SHP77 treated with DMSO at 0.1 percent for 48 hours (cell line): ENCODE data around the gene DENND6B.

ENCODE experiments used
- DNase-seq: peaks from one replicate; lab custom pipeline; 2025; lab: John Stamatoyannopoulos, UW

The DENND6B gene

GRCh38 chr22:50316114-50317065 lies 10.4 kb downstream of the DENND6B start:
- DNase-seq: no peak

GRCh38 chr22:50315289-50316113 lies 11.3 kb downstream of the DENND6B start:
- DNase-seq: no peak

DNA sequence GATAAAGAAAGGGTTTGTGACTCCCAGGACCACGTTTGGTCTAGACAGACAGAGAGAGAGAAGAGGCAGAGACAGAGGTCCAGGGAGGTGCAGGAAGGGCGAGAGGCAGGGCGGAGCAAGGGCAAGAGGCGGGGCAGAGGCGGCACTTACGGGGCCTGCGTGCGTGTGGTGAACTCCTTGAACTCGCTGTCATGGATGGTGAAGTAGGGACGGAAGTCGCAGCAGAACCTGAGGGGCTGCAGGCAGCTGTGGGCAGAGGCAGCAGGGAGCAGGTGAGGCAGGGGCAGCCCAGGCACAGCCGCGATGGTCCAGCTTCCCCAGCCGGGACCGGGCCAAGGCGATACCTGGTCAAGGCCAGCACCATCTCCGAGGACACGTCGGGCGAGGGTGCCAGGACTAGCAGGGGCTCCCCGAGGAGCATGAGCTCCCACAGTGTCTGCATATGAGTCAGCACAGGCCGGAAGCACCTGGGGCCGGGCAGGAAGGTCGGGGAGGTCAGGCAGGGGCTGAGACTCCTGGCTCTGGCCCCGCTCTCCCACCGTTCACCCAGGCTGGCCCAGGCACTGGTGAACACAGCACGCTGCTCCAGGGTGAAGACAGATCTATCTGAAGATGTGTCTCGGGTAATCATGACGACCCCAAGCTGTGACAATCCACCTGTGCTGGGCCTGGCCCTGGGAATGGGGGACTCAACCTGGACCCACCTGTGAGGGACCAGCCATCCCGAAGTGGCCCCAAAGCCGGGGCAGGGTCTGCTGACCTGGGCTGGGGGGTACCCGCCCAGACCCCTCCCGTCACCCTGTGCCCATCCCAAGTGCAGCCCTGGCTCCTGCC lies 12.1 kb downstream of the DENND6B start:
- no peak for DNase-seq

DNA sequence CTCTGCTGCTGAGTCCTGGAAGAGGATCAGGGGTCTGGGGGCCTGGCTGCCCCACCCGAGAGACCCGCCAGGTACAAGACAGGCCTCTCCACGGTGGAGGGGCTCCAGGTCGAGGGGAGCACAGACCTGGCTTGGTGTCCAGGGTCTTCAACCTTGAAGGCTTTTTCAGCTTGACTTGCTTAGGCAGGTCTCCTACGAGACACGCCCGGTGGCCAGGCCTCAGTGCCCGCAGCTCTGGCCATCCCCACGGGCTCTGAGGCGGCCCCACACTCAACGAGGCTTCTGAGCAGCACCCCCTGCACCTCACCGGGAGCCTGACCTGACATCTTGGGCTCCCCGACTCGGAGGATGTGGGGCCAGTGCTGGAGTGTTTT lies 12.7 kb downstream of the DENND6B start:
- no peak for DNase-seq

GRCh38 chr22:50313600-50313999 lies 13.2 kb downstream of the DENND6B start:
- no peak for DNase-seq

- DNase-seq: no peak
Measured at GRCh38 chr22:50313021-50313420, 13.8 kb downstream of the DENND6B start.

GRCh38 chr22:50312371-50312770 lies 14.4 kb downstream of the DENND6B start:
- DNase-seq: no peak

DNA sequence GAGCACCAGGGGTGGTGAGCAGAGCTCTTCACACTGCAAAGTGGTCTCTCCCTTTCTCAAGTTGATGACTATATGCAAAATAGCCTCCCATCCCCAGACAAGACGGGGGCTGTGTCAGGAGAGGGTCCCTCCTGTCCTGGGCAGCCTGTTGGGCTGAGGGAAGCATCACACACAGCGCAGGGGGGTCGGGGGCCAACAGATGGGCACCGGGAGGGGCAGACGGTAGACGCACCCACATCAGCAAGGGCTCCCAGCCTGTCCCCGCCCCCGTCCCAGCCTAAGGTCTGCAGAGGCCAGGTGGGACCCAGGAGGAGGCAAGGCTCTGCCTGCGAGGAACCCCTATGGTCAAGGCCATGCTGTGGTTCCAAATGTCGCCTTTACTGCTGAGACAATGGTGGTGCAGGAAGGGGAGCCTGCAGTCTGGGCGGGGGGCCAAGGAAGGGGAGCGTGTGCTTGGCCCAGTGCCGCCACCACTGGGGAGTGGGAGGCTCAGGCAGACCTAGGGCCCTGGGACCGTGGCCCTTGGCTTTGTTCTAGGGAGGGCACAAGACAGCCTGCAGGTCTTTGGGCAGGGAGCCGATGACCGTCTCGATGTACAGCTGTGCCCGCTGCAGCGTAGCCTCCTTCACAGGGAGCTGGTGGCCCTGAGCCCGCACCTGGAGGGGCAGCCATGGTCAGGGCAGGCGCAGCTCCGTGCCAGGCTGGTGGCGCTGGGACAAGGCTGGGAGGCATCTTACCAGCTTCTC lies 15.0 kb downstream of the DENND6B start:
- no peak for DNase-seq

GRCh38 chr22:50310949-50311444 lies 15.8 kb downstream of the DENND6B start:
- no peak for DNase-seq

- peak; percentile 48 for DNase-seq
Measured at GRCh38 chr22:50310031-50310722, 16.6 kb downstream of the DENND6B start.

DNA sequence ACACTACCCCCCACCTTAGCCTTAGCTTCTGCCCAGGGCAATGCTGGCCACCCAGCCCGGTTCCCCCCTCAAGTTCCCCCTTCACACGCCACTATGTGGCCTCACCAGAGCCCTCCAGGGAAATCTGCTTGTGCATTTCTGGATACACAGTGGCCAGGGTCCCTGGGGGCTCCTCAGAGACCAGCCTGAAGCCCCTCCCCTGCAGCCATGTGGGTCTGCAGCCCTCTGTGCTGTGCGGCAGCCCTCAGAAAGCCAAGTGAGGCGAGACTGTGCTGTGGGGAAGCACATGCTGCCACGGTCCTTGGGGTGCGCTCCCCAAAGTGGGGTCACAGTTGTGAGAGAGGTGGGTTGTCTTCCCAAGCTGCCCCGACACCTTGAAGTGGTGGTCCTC lies 17.2 kb downstream of the DENND6B start:
- no peak for DNase-seq

DNA sequence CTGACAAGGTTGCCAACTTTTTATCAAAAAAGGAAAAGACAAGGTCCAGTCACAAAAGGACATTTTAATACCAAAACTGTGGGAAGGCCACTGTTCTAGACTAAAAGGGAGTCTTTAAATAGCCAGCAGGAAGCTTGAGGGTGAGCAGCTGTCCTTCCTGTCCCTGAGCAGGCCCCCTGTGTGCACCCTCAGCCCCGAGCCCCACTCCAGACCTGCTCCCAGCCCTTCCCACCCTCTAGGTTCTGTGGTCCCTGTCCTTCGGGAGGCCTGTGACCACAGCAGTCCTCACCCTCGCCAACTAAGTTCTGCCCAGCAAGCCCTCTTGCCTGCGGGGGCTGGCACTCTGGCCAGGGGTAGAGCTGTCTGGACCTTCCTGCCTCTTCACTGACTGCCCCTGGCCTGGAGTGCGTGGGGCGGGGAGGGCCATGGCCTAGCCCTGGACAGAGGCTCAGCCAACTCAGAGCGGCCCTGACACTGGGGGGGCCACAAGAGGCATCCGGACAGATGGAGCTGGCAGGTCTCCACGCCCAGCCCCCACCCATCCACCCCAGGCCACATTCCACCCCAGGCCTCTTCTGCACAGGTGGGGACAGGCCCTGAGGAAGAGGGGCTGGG lies 17.7 kb downstream of the DENND6B start:
- DNase-seq: no peak

GRCh38 chr22:50308597-50308935 lies 18.2 kb downstream of the DENND6B start:
- DNase-seq: no peak

DNA sequence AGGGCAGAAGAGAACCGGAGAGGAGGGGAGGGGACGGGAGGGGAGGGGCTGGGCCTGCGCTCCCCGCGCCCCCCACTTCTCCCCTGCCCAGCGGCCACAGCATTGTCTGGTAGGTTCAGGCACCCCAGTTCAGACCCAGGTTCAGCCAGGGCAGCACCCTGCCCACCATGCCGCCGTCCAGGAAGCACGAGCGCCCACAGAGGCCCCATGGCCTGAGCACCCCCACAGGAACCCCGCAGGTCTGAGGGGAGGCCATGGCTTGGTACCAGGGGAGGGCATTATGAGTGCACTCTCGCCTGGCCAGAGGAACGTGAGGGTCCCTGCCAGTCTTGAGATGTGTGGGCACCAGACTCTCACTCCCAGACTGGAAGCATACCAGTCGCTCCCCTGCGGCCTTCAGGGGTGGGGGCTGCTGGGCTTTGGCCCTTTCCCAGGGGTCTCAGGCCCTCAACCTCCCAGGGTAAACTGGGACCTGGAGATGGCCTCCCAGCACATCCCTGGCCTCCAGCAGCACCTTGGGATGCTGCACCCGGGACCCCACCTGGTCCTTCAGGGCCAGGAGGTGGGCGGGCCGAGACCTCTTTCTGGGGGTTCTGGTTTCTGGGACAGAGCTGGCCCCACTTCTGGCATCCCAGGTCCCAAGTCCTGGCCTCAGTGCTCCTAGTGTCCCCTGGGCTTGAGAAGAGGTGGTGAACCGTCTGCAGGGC lies 18.8 kb downstream of the DENND6B start:
- no peak for DNase-seq

- peak; percentile 59 for DNase-seq
Measured at GRCh38 chr22:50306753-50307749, 19.8 kb downstream of the DENND6B start, which contains the start of gene PLXNB2. PLXNB2 (minus strand) TSS chr22:50307646; CDS start chr22:50290584, 17,062 bp downstream.

GRCh38 chr22:50305923-50306566 lies 20.8 kb downstream of the DENND6B start:
- DNase-seq: peak; percentile 71

DNA sequence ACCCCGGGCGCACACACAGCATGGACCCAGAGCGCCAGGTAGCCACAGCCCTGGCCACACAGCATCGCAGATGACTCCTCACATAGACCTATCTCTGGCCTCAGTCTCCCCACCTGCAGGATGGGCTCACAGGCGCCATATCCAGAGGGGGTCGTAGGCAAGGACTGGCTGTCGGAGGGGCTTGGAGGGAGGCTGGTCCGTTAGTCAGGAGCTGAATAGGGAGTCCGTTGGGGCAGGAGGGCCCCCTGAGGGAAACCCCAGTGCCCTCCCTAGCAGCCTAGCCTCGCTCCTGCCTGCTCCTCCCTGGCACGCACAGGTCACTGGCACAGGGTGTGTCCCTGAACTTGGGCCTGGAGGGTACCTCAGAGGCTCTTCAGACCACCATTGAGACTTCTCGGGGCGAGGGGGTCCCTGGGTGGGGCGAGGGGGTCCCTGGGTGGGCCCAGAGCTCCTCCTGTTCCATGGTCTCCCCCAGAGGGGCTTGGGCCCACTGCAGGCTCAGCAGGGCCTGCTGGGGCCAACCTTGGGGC lies 21.4 kb downstream of the DENND6B start:
- no peak for DNase-seq
